NCI-H2196 (cell line): ENCODE results near the gene MEP1B.
"Not testable (repeated sequence)": the region's sequence is repeated elsewhere in the genome, so short reads cannot be mapped to it uniquely, and the experiment has no call there.

Source experiments
- DNase-seq: peaks from one replicate; lab custom pipeline; 2025; ENCODE audit not compliant: unreplicated experiment; lab: John Stamatoyannopoulos, UW

Gene MEP1B

DNA sequence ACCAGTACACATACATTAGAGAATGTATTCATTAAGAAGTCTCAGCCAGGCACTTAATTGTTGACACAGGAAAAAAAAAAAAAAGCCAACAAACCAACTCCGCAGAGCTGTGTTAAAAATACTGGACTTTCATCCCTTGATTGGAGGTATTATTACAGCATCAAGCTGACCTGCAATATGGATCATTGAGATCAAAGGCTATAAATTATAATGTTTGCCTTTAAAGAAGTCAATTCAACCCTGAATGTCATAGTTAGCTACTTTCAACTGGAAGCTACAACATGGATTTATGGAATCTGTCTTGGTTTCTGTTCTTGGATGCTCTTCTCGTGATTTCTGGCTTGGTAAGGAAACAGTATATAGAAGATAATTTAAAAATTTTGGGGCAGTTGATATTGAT lies at the start of gene MEP1B:
MEP1B (plus strand) TSS at position 250 of the 400 bp plus-strand sequence; CDS start at position 282, 32 bp downstream.
- DNase-seq: no peak

GRCh38 chr18:32148185-32148870 lies 41.5 kb upstream of the MEP1B start:
- no peak for DNase-seq

DNA sequence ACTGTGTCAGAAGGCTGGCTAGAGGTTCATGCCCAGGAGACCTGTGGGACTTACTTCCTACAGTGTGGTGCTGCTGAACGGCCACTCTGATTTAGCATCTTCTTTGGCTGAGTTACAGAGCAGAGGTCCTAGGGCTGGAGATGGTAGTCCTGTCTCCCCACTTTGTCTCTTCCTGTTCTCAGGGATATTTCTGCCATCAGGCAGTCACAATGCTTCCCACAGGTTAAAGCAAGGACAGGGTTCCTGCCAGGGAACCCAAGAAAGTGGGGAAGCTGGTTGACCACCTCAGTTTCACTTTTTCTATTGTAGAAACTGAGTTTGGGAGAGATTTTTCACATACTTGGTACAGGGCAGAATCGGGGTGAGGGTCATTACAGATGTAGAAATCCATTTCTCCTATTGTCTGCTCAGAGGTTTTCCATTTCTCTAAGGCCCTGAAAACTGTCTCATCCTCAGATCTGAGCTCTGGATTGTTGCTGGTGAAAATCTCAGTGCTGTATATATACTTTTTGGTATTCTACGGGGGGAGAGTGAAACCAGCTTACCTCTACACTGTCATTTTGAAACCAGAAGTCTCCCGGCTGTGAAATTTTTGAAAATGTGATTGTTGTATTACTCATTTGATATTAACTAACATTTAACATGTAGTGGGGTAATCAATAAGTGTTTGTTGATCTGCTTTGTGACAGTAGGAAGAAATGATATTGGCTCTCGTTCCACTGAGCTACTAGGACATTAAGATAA lies 37.0 kb upstream of the MEP1B start:
- no peak for DNase-seq

DNA sequence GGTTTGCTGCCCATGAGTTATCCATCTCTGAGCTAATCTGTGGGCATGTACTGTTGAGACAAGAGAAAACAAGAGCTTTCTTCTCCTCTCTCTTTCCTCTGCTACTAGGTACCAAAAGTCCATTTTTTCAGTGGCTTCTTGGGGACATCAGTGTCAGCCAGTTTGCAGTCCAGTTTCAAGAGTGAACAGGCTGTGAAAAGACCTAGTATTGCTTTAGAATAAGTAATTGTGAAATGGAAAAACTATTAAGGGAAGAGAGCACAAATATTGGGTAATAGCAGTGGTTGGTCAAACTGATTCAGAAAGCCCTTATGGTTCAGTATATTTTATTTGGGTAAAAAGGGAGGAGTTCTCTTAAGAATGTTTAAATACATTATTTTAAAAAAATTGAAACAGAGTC lies 33.0 kb upstream of the MEP1B start:
- no peak for DNase-seq

DNA sequence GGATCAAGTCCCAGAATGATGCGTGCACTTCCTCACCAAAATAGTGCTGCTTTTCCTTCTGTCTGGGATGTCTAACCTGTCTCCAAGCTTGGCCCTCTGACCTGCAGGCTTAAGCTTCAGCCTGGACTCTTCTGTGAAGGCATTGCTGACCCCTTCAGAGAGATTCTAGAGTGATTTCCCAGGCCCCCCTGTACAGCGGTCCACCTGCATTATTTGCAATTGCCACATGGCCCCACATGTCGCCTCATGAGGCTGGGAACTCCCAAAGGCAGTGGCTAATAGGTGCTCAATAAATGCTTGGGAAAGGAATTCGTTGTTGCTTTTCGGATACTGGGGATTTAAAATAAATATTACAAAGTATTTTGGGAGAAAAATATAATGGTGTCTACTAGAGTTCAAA lies 32.3 kb upstream of the MEP1B start:
- no peak for DNase-seq

GRCh38 chr18:32158108-32158624 lies 31.7 kb upstream of the MEP1B start:
- DNase-seq: peak; percentile 93

DNA sequence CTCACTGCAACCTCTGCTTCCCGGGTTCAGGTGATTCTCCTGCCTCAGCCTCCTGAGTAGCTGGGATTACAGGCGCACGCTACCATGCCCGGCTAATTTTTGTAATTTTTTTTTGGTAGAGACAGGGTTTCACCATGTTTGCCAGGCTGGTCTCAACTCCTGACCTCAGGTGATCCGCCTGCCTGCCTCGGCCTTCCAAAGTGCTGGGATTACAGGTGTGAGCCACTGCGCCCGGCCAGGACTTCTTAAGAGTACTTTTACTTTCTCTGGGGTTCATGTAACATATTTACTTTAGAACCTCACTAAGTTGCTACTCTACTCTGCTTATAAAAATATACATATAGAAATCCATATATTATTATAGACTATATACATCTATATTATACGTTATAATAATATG lies 31.2 kb upstream of the MEP1B start:
- not testable (repeated sequence) for DNase-seq

- no peak for DNase-seq
Measured at GRCh38 chr18:32160547-32160946, 29.3 kb upstream of the MEP1B start.

DNA sequence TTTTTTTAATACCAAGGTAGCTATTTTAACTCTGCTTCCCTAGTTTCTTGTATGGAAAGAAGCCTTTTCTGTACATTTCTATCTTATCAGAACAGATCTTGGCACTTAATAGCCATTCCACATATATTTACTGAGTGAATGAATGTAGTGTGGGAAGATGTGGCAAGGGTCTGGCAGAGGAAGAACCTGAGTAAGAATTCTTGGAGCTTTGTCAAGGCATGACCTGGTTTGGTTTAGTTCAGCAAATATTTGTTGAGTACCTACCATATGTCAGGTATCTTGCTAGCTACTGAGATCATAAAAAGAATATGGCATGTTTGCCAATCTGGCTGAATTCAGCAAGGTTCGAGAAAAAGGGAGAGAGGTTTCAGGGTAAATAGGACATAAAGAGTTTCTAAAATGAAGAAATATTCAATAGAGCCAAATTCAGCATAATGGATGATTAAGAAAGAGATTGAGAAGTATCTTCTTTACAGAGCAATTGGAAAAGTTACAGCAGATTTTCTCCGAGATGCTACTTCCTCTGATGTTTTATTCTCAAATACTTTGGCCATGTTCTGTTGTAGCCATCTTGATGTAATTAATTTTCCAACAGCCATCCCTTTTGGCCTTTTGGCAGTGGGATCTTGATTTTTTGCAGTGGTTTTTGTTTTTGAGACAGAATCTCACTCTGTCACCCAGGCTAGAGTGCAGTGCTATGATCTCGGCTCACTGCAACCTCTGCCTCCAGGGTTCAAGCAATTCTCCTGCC lies 21.7 kb upstream of the MEP1B start:
- peak; percentile 41 for DNase-seq

- DNase-seq: no peak
Measured at GRCh38 chr18:32173654-32174053, 16.2 kb upstream of the MEP1B start.

DNA sequence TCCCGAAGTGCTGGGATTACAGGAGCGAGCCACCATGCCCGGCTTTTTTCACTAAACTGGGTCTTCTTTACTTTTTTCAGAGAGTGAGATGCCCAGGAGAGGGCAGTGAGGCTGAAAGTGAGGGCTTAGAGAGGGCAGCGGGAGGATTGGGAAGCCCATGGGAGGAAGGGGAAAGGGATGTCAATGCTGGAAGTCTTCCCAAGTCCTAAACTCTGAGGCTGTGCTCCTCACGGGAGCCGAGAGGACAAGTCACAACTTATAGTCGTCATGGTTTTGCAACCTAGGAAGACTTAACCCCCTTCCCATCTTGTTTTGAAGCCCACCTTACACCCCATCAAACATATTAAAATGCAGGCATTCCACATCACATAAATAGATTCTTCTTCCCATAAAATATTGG lies 15.1 kb upstream of the MEP1B start:
- DNase-seq: no peak

DNA sequence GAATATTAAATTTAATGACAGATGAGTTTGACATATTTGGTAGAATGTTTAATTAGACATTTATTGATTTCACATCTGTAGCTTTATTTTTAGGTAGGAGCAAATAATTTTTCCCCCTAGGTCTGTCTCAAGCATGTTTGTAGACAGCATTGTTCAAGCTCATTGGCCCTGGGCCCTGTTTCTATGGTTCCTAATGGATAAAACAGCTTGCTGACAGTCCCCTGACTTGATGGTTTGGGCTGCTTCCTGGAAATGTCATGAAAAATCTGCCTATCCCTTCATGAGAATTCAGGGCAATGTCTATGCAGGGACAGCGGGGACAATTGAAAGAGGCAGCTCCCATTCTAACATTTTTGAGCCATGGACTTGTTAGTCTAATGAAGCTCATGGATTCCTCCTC lies 14.6 kb upstream of the MEP1B start:
- DNase-seq: no peak

- not testable (repeated sequence) for DNase-seq
Measured at GRCh38 chr18:32176745-32177144, 13.1 kb upstream of the MEP1B start.

DNA sequence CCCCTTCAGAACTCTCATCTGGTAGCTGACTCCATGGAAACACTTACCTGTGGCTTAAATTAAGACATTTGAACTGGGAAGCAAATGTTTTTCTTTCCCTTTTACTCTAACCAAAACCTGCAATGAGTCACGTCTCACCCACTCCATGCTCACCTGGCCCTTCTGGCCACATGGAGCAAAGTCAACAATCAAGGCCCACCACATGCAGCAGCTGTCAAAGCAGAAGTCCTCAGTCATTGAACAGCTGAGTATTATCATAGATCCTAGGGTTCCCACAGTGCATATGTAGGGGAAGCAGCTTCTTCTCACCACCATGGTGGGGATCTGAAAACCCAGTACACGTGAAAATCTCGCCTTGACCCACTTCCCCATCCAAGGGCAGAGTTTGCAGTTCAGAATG lies 12.3 kb upstream of the MEP1B start:
- peak; percentile 21 for DNase-seq

GRCh38 chr18:32183503-32183902 lies 6.3 kb upstream of the MEP1B start:
- DNase-seq: no peak

DNA sequence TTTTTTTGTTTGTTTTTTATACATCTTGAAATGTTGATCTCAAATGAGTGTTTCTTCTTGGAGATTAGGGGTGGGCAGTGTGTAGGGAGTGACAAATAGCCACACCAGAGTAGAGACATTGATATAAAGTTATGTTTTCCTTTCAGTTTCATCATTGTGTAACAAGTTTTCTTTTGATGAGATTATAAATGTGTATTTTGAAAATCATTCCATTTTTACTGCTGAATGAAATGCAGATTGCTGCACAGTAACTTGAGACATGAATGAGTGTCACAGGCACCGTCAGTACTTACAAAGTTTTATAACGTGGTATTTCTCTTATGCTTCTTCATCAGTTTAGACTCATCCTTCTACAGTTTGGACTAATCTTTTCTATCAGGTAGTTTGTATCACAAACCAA lies 370 bp downstream of the MEP1B start:
- no peak for DNase-seq

GRCh38 chr18:32195881-32196815 lies 6.3 kb downstream of the MEP1B start:
- DNase-seq: no peak

DNA sequence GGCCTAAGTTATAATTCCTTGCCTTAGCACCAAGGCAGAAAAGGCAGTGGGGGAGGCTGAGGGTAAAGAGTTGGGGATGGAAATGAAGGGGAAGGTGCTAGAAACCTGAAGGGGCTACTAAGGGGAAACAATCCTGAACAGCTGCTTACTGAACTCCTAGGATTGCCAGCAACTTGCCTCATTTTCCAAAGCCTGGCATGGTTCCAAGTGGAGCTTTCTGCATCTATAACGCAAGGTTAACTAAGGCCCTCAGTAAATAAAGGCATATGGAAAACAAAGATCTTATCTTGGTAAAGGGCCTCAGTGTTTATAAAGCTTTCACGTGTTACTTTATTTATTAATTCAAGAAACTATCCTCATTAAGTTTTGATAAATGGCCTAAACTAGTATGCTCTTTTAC lies 10.9 kb downstream of the MEP1B start:
- DNase-seq: no peak

- no peak for DNase-seq
Measured at GRCh38 chr18:32201948-32202672, 12.3 kb downstream of the MEP1B start.

DNA sequence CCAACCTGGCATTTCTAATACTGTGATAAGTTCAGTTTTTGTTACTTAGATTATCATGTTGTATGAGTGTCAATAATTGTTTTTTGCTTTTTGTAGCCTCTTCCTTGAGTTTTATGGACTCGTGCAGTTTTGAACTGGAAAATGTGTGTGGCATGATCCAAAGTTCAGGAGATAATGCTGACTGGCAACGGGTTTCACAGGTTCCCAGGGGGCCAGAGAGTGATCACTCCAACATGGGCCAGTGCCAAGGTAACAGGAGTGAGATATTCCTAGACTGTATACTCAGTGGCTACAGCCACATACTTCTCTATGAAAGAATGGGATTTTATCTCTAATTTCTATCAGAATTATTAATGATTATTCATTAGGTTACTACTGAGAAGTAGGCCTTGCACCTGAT lies 18.2 kb downstream of the MEP1B start:
- DNase-seq: no peak
